SU-DHL-6 (cell line): Measurements from ENCODE around the gene TRIM17.

ENCODE experiments used
- H2AFZ ChIP-seq: fragments of 200-600 bp; sonication (generic); 2 replicates; pipeline ENCODE4 v1.6.1; 2014; ENCODE audit warnings: low read depth, mild to moderate bottlenecking, moderate library complexity, mixed read lengths, antibody characterized with exemption, low read length; ENCODE audit not compliant: severe bottlenecking
- H3F3A ChIP-seq: fragments of 200-600 bp; shearing (Covaris generic); 2 replicates; pipeline ENCODE4 v1.6.0; 2016; ENCODE audit warnings: antibody characterized with exemption, mild to moderate bottlenecking; ENCODE audit not compliant: insufficient read depth
- H3K27ac ChIP-seq: fragments of 200-600 bp; sonication (generic); 2 replicates; pipeline ENCODE4 v1.5.1; 2016; ENCODE audit warnings: low read depth, mild to moderate bottlenecking, low read length, moderate library complexity, mixed read lengths
- H3K27me3 ChIP-seq: fragments of 200-600 bp; sonication (generic), shearing (Covaris generic); 2 replicates; pipeline ENCODE4 v1.6.0; 2014; ENCODE audit warnings: mild to moderate bottlenecking, low read length
- H3K36me3 ChIP-seq: fragments of 200-600 bp; sonication (generic); 2 replicates; pipeline ENCODE4 v1.6.1; 2014; ENCODE audit warnings: mild to moderate bottlenecking, low read length, mixed read lengths
- H3K4me2 ChIP-seq: fragments of 300-600, 200-600 bp; shearing (Covaris generic), sonication (generic); 2 replicates; pipeline ENCODE4 v1.6.0; 2014; ENCODE audit warnings: low read length, low read depth, mild to moderate bottlenecking; ENCODE audit not compliant: poor library complexity, severe bottlenecking
- H3K4me3 ChIP-seq: fragments of 200-600 bp; sonication (generic); 2 replicates; pipeline ENCODE4 v1.5.1; 2014; ENCODE audit warnings: antibody characterized with exemption, low read length, mild to moderate bottlenecking, mixed read lengths; ENCODE audit not compliant: insufficient read depth, poor library complexity, severe bottlenecking
- H3K79me2 ChIP-seq: fragments of 200-600 bp; sonication (generic); 2 replicates; pipeline ENCODE4 v1.6.1; 2014; ENCODE audit warnings: mild to moderate bottlenecking, low read length, moderate library complexity; ENCODE audit not compliant: insufficient read depth
- H3K9ac ChIP-seq: fragments of 200-600 bp; sonication (generic); 2 replicates; pipeline ENCODE4 v1.7.0; 2014; ENCODE audit warnings: mild to moderate bottlenecking, low read length
- H3K9me2 ChIP-seq: fragments of 200-600 bp; sonication (generic); replicated peaks from 2 replicates; pipeline ENCODE4 v1.6.1; 2014; ENCODE audit warnings: low read length; ENCODE audit not compliant: insufficient read depth
- H3K9me3 ChIP-seq: fragments of 200-600 bp; sonication (generic); 2 replicates; pipeline ENCODE4 v1.6.1; 2014; ENCODE audit warnings: low read length, mixed read lengths; ENCODE audit not compliant: insufficient read depth
- H4K20me1 ChIP-seq: fragments of 200-600 bp; sonication (generic); 2 replicates; pipeline ENCODE4 v1.6.1; 2014; ENCODE audit warnings: low read depth, mild to moderate bottlenecking, antibody characterized with exemption, low read length, moderate library complexity, mixed read lengths
- CTCF ChIP-seq: fragments of 200-600 bp; sonication (generic); IDR thresholded peaks from one replicate; pipeline ENCODE4 v1.5.1; 2017; ENCODE audit warnings: antibody characterized with exemption, mild to moderate bottlenecking, low read length, moderate library complexity; ENCODE audit not compliant: insufficient read depth, poor library complexity, severe bottlenecking
- EZH2phosphoT487 ChIP-seq: fragments of 200-600 bp; sonication (generic), shearing (Covaris generic); conservative IDR thresholded peaks from 2 replicates; pipeline ENCODE4 v1.6.1; 2018; ENCODE audit warnings: mild to moderate bottlenecking, antibody characterized with exemption, low read length, moderate library complexity, mixed read lengths

TRIM17 gene

DNA sequence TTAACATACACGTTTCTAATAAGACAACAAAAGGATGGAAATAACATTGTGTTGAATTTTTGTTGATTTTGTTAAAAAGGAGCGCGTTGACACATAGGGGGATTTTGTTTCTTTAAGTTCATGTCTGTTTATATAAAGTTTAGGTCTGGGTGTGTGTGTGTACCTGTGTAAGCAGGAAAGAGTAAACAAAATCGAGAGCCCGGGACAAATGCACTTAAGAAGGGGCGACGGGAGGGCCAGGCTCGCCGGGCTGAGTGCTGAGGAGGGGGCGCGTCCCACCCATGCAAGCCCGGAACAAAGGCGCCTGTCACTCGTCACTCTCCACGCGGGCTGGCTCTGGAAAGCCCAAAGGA is 28.8 kb upstream of the TRIM17 start:
- no peaks in the 10 kb centered on the region for H4K20me1 ChIP-seq
- H2AFZ ChIP-seq: peak overlapping the region; percentile 63
- H3K4me3 ChIP-seq: no peak overlapping the region
- no peak overlapping the region for H3K9ac ChIP-seq
- peak overlapping the region; percentile 14 for H3K4me2 ChIP-seq
- H3K9me3 ChIP-seq: no peaks in the 10 kb centered on the region
- no peaks in the 10 kb centered on the region for H3K79me2 ChIP-seq
- TF ChIP-seq EZH2phosphoT487: no peak
- TF ChIP-seq CTCF: no peak
- no peak overlapping the region for H3K27ac ChIP-seq
- H3K27me3 ChIP-seq: no peaks in the 10 kb centered on the region
- H3K36me3 ChIP-seq: no peaks in the 10 kb centered on the region
- no peaks in the 10 kb centered on the region for H3F3A ChIP-seq
- no peaks in the 10 kb centered on the region for H3K9me2 ChIP-seq

DNA sequence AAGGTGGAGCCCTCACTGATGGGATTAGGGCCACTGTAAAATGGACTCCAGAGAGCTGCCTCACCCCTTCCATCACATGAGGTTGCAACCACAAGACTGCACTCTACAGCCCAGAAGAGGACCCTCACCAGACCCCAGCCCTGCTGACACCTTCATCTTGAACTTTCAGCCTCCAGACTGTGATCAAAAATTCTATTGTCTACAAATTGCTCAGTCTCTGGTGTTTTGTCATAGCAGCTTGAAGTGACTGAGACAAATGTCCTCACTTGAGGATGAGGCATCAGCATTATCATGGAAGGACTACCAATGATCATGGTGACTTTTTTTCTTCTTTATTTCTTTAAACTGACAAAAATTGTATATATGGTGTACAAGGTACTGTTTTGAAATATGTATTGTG is 26.7 kb upstream of the TRIM17 start:
- Histone ChIP-seq H2AFZ (no peak overlapping the region), H3K9ac (no peak overlapping the region), H3K9me2 (no peaks in the 10 kb centered on the region), H3K27ac (no peak overlapping the region), H4K20me1 (no peaks in the 10 kb centered on the region), H3K9me3 (no peaks in the 10 kb centered on the region), H3K79me2 (no peaks in the 10 kb centered on the region), H3K4me2 (no peak overlapping the region), H3K36me3 (no peaks in the 10 kb centered on the region), H3F3A (no peaks in the 10 kb centered on the region), H3K27me3 (no peaks in the 10 kb centered on the region), H3K4me3 (no peak overlapping the region)
- no peak for TF ChIP-seq CTCF
- no peak for TF ChIP-seq EZH2phosphoT487

GRCh38 chr1:228440761-228441500 is 24.3 kb upstream of the TRIM17 start:
- Histone ChIP-seq H3K79me2 (no peaks in the 10 kb centered on the region), H3K36me3 (no peaks in the 10 kb centered on the region), H3K4me3 (no peak overlapping the region), H3K27ac (no peak overlapping the region), H3F3A (no peaks in the 10 kb centered on the region), H3K9me3 (no peaks in the 10 kb centered on the region), H3K4me2 (no peak overlapping the region), H2AFZ (no peak overlapping the region), H3K9me2 (no peaks in the 10 kb centered on the region), H3K9ac (no peak overlapping the region), H4K20me1 (no peaks in the 10 kb centered on the region), H3K27me3 (no peaks in the 10 kb centered on the region)
- TF ChIP-seq CTCF (no peak), EZH2phosphoT487 (no peak)
